Adipose tissue (tissue), 3 donors: ENCODE measurements around the gene ZFHX2. TPM values are rescaled to one million over a fixed set of nuclear protein-coding genes. Genes with fewer than 3 reads are reported as not detected.

Experiments
- H3K27ac ChIP-seq: one replicate; pipeline ENCODE4 v1.5.1; 2013; ENCODE audit warnings: low read depth, low read length
- whole genome bisulfite sequencing, 3 donors: extraction: QIAGEN DNeasy Blood & Tissue Kit; methylation state at CpG; one replicate each; pipeline ENCODE4 v1.1.7; 2013; 5-methylcytosine and 5-hydroxymethylcytosine counted together
- polyA plus RNA-seq, 3 donors: library from polyadenylated mRNA; stranded (reverse); fragments of 200-250 nt; gene quantifications; one replicate each; pipeline ENCODE4 v1.2.3, GENCODE V29; 2013
- donor health status: healthy with polysubstance abuse.
- donor health status: Bipolar disorder and iron deficiency.
- donor health status: healthy.

The ZFHX2 gene
- polyA plus RNA-seq, 3 donors = 0.35 to 0.79 (median 0.74) TPM

DNA sequence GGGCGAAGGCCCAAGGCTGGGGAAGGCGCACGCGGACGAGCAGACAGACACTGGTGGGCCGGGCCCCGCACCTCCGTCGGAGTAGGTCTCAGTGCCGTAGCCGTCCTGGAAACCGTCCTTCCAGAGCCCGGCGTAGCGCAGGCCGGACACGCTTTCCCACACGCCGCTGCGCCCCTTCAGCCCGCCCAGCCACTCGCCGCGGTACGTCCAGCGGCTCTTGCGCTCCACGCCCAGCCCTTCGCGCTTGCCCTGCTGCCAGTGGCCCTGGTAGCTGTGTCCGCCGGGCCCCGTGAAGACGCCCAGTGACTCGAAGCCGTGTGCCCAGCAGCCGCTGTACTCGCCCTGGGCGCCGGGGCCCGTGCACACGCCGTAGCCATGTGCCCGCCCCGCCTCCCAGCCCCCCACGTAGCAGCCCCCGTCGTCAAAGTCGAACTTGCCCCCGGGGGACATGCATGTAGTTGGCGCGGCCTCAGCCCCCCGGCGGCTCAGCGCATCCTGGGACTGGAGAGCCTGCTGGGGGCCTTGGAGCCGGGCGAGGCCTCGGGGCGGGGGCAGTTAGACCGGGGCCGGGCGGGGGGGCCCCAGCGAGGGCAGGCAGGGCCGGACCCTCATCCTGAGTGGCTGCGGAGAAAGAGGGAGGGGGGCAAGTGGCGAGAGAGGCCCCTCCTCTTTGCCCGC is 25.6 kb upstream of the ZFHX2 start:
- 1 to 7% (median 4%) methylated on average over 59 to 66 of the region's 67 CpGs for WGBS, 3 donors

DNA sequence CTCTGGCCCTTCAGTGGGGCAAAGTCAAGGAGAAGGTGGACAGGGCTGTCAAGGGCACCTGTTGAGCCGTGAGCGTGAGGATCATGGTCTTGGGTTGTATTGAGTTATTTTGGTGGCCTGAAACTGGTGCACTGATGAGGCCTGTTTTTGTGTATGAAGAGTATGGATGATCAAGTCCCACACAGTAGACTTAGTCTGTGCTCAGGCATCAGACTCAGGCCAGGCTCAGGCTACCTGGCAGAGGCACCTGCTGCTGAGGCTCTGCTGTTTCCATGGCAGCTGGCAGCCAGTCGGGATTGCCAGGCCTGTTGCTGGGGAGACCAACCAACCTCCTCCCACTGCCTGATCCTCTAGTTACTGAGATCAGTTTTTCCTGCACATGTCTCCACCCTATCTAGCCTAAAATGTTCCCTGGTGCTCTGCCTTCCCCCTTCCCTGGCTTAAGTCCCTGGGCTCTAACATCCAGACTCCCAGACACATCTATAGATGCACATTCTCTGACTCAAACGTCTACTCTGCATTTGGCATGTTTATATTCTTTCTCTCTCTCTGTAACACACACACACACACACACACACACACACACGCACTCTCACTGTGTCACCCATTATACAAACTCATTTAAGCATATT is 21.9 kb upstream of the ZFHX2 start:
- H3K27ac ChIP-seq = no peak overlapping the region
- WGBS, 3 donors = 68 to 79% (median 78%) methylated on average over 5 of the region's 5 CpGs

More for the DNA sequence above, 25.6 kb upstream of the ZFHX2 start:
- H3K27ac ChIP-seq = no peak overlapping the region

- H3K27ac ChIP-seq = no peak overlapping the region
- 23 to 66% (median 30%) methylated on average over 4 of the region's 4 CpGs for WGBS, 3 donors
Measured at GRCh38 chr14:23572836-23573235, 21.3 kb upstream of the ZFHX2 start.

- WGBS, 3 donors = 39 to 75% (median 48%) methylated on average over 4 of the region's 4 CpGs
- no peak overlapping the region for H3K27ac ChIP-seq
Measured at GRCh38 chr14:23572524-23572828, 20.9 kb upstream of the ZFHX2 start.

- H3K27ac ChIP-seq = no peak overlapping the region
- 63 to 73% (median 65%) methylated on average over 14 of the region's 14 CpGs for WGBS, 3 donors
Measured at GRCh38 chr14:23571701-23572523, 20.3 kb upstream of the ZFHX2 start.

DNA sequence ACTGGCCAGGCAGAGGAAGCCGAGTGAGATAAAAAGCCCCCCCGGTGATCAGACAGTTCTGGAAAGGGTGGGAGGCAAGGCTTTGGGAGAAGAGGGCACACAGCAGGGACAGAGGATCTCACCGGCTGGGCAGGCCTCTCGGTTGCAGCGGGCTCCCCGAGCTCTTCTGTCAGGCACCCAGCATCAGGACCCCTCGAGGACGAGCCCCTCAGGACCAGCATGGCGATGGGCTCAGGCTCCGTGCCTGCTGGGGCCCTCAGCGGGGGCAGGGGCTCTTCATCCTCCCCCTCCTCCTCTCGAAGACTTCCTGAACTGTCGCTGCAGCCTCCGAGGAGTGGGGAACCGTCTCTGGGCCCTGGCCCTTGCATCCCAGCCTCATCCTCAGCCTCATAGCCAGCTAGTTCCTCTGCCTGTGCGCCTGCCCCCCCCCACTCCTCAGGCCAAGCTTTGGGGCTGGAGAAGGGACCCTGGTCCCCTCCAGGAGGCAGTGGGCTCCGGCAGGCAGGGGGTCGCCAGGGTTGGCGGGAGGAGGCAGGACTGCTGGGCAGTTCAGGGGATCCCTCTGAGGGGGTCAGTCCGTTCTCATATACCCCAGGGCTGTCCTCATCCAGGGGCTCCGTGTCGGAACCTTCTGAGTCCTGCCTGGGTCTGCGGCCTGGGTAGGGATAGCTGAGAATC is 19.4 kb upstream of the ZFHX2 start:
- WGBS, 3 donors = 83 to 86% (median 83%) methylated on average over 19 to 23 of the region's 23 CpGs
- H3K27ac ChIP-seq = no peak overlapping the region

DNA sequence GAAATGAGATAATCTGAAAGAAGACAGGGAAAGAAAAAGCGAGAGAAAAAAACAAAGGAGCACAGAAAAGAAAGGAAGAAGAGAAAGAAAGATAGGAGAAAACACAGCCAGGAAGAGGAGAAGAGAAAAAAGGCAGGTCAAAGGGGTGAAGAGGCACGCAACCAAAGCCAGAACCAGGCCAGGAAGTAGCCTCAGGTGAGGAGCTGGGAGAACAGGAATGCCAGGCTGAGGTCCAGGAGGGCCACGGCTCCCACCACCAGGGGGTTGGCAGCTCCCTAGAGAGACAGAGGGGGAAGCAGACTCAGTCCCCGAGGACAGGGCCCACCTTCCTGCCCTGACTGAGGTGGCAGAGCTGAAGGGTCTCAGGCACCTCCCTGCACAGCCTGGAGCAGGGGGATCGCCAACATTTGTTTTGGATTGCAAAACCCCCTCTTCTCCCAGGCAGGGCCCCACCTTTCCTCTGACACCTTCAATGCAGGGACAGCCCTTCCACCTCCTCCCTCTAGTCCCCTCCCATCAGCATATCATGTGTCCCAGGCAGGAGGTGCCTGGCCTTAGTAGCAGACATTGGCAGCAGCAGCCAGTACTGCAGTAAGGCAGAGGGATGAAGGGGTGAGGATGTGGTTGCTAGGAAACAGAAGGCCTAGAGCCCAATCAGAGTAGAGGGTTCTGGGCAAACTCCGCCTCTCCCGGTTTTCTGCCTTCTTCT is 18.0 kb upstream of the ZFHX2 start:
- H3K27ac ChIP-seq = no peak overlapping the region
- 69 to 75% (median 71%) methylated on average over 7 of the region's 7 CpGs for WGBS, 3 donors

GRCh38 chr14:23568600-23569331 is 17.2 kb upstream of the ZFHX2 start:
- WGBS, 3 donors = 57 to 67% (median 60%) methylated on average over 6 of the region's 6 CpGs
- H3K27ac ChIP-seq = no peak overlapping the region

GRCh38 chr14:23568021-23568599 is 16.5 kb upstream of the ZFHX2 start:
- H3K27ac ChIP-seq = no peak overlapping the region
- 64 to 77% (median 73%) methylated on average over 2 of the region's 2 CpGs for WGBS, 3 donors

- WGBS, 3 donors = 1 to 2% (median 1%) methylated on average over 53 of the region's 53 CpGs
Measured at GRCh38 chr14:23567186-23568020, 15.8 kb upstream of the ZFHX2 start, which contains the start of gene AP1G2. Gene AP1G2 (minus strand): TSS chr14:23567791. CDS start chr14:23567314, 477 bp downstream.

DNA sequence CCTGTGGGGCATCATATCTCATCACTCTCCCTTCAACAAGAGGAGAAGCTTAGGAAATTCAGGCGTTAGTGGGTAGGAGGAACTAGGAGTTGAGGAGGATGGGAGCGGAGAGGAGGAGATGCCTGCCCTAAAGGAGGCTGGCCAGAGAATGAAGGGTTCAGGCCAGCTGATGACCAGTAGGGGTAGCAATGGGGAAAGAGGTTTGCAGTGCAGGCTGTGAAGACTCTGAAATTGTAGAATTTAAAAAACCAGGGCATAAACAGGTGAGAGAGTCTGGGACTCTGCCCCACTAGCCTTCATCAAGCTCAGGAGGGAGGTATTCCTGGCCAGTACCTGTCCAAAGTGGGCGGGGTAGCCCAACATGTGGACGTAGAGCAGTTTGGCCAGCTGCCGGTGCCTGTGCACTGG is 15.2 kb upstream of the ZFHX2 start:
- H3K27ac ChIP-seq = no peak overlapping the region
- WGBS, 3 donors = 10 to 16% (median 12%) methylated on average over 5 of the region's 5 CpGs

More at GRCh38 chr14:23567186-23568020, 15.8 kb upstream of the ZFHX2 start, which contains the start of gene AP1G2:
- peak within 1 kb of the TSS; percentile 65 for H3K27ac ChIP-seq

- WGBS, 3 donors = 90 to 94% (median 93%) methylated on average over 10 of the region's 10 CpGs
- H3K27ac ChIP-seq = no peak overlapping the region
Measured at GRCh38 chr14:23566112-23566777, 14.7 kb upstream of the ZFHX2 start.

- WGBS, 3 donors = 87 to 90% (median 90%) methylated on average over 11 of the region's 11 CpGs
Measured at GRCh38 chr14:23565626-23566025, 14.1 kb upstream of the ZFHX2 start.

DNA sequence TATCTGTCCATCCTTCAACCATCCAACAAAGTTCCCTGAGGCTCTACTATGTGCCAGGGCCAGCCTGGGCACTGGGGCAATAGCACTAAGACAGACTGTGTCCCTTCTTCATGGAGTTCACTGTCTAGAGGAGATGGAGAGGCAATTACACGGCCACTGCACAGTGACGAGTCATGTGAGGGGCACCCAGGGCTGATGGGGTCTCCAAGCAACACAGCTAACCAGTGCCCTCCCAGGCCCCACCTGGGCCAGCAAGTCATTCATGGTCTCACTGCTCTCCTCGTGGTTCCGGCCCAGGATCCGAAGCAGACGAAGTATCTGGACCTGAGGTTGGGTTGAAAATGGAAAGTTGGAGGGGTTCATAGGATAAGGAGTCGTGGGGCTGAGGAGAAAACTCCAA is 13.3 kb upstream of the ZFHX2 start:
- H3K27ac ChIP-seq = no peak overlapping the region
- WGBS, 3 donors = 85 to 92% (median 88%) methylated on average over 7 of the region's 7 CpGs

More at GRCh38 chr14:23565626-23566025, 14.1 kb upstream of the ZFHX2 start:
- H3K27ac ChIP-seq = no peak overlapping the region

DNA sequence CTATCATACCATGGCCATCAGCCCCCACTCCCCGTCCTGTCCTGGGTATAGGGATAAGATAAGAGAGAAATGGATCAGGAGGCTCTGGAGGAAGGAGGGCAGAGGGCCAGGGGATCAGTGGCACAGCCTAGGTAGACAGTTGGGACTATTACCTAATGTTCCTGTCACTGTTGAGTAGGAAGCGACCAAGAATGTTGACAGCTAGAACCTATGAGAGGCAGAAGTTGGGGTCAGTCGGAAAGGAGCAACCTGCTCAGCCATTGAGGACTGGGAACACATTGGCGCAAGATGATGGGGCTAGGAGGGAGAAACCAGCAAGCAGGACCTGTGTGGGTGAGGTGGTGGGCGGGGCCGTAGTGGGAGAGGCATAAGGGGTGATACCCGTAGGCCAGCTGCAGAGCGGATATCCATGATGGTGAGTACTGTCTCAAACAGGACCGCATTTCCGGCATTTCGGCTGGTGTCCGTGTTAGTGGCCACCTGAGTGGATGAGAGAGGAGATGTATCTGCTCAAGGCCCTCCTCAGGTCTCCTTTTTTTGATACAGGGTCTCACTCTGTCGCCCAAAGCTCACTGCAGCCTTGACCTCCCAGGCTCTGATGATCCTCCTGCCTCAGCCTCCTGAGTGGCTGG is 12.7 kb upstream of the ZFHX2 start:
- 82 to 88% (median 86%) methylated on average over 13 of the region's 13 CpGs for WGBS, 3 donors
- H3K27ac ChIP-seq = no peak overlapping the region
